NCI-H345 (cell line): Measurements from ENCODE around the gene FBXO21.
"Not testable (repeated sequence)": the region's sequence is repeated elsewhere in the genome, so short reads cannot be mapped to it uniquely, and the experiment has no call there.

Source experiments
- DNase-seq: peaks from one replicate; lab custom pipeline; 2025; lab: John Stamatoyannopoulos, UW

The FBXO21 gene

GRCh38 chr12:117134721-117135120 lies 55.5 kb downstream of the FBXO21 start:
- DNase-seq: no peak

- no peak for DNase-seq
These were observed 56.2 kb downstream of the FBXO21 start for GRCh38 chr12:117134059-117134458.

- no peak for DNase-seq
These were observed 59.5 kb downstream of the FBXO21 start for GRCh38 chr12:117130801-117131200.

GRCh38 chr12:117129391-117129790 lies 60.9 kb downstream of the FBXO21 start:
- DNase-seq: no peak

- DNase-seq: no peak
These were observed 62.1 kb downstream of the FBXO21 start for GRCh38 chr12:117127933-117128823.

GRCh38 chr12:117126335-117126734 lies 63.9 kb downstream of the FBXO21 start:
- no peak for DNase-seq

- no peak for DNase-seq
These were observed 64.5 kb downstream of the FBXO21 start for GRCh38 chr12:117125767-117126166.

- no peak for DNase-seq
These were observed 65.0 kb downstream of the FBXO21 start for GRCh38 chr12:117125272-117125613.

GRCh38 chr12:117124421-117125271 lies 65.6 kb downstream of the FBXO21 start:
- no peak for DNase-seq

GRCh38 chr12:117121441-117121840 lies 68.8 kb downstream of the FBXO21 start:
- DNase-seq: no peak

- DNase-seq: peak; percentile 79
These were observed 69.5 kb downstream of the FBXO21 start for GRCh38 chr12:117120787-117121186.

- DNase-seq: peak; percentile 39
These were observed 70.6 kb downstream of the FBXO21 start for GRCh38 chr12:117119592-117120198.

GRCh38 chr12:117118838-117119591 lies 71.3 kb downstream of the FBXO21 start:
- DNase-seq: no peak

GRCh38 chr12:117114784-117115183 lies 75.5 kb downstream of the FBXO21 start:
- peak; percentile 25 for DNase-seq

GRCh38 chr12:117113231-117113630 lies 77.0 kb downstream of the FBXO21 start:
- DNase-seq: no peak

GRCh38 chr12:117111821-117112595 lies 78.3 kb downstream of the FBXO21 start:
- peak; percentile 95 for DNase-seq

GRCh38 chr12:117111386-117111785 lies 78.9 kb downstream of the FBXO21 start:
- peak; percentile 67 for DNase-seq

- DNase-seq: no peak
These were observed 80.2 kb downstream of the FBXO21 start for GRCh38 chr12:117109943-117110635.

- no peak for DNase-seq
These were observed 84.4 kb downstream of the FBXO21 start for GRCh38 chr12:117105902-117106301.

- not testable (repeated sequence) for DNase-seq
These were observed 86.3 kb downstream of the FBXO21 start for GRCh38 chr12:117104003-117104402.
